GM19023 (cell line): ENCODE data around the gene IGFBP6.
"Not testable (repeated sequence)": the region's sequence is repeated elsewhere in the genome, so short reads cannot be mapped to it uniquely, and the experiment has no call there.

Source experiments
- ATAC-seq: cut with Tn5 transposase; IDR thresholded peaks from one replicate; pipeline ENCODE4 v1.9.1; 2021; ENCODE audit warnings: mild to moderate bottlenecking, moderate library complexity; ENCODE audit not compliant: unreplicated experiment

The IGFBP6 gene

GRCh38 chr12:53094796-53095595 lies 2.5 kb upstream of the IGFBP6 start:
- ATAC-seq: not testable (repeated sequence)

DNA sequence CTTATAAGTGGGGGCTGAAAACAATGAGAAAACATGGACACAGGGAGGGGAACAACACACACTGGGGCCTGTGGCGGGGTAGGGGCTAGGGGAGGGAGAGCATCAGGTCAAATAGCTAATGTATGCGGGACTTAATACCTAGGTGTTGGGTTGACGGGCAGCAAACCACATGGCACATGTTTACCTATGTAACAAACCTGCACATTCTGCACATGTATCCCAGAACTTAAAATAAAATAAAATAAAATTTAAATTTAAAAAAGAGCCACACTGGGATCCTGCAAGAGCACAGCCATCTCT lies 1.9 kb upstream of the IGFBP6 start:
- ATAC-seq: not testable (repeated sequence)

DNA sequence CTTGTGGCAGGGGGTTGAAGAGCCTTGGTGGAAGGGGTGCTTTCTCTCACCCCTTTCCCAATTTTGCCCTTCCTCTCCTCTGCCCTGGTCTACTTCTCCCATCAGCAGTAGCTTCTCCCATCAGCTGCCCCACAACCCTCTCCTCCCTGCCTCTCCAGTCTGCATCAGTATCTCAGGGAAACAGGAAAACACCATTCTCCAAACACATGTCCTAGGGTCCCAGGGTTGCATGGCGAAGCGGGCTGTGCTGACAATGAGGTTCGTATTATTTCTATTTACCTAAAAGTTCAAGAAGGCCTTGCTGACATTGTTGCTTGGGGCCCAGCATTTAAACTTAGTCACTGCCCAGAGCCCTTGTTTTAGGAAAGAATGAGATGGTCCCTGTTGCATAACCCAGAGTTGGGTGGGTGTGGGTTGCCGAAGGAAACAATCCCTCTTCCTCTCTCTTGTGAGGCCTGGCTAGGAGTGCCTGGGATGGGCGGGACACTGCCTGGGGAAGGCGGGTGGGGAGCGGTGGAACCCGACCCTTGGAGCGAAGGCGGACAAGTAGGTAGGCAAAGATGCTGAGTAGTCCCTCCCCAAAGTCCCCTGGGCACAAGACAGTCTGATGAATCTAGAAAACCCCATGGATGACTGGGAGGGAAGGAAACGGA lies 1.3 kb upstream of the IGFBP6 start:
- ATAC-seq: no peak

DNA sequence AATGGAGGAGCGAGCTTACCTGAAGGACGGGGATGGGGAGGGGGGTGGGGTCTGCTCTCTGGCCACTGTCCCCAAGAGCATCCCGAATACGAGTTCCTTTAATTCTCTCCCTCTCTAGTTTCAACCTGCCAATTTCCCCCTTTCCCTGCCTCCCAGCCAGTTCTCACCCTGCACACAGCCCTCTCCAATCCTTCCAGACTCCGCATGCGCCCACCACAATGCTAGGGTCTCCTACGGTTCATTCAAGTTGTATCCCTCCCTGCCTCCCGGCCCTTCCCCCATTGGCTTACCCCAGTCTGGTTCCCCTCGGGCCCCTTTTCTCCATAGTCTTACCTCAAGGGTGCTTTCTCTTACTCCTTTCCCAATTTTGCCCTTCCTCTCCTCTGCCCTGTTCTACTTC lies 708 bp upstream of the IGFBP6 start:
- ATAC-seq: no peak

GRCh38 chr12:53097207-53097563 lies 282 bp upstream of the IGFBP6 start:
- ATAC-seq: no peak

DNA sequence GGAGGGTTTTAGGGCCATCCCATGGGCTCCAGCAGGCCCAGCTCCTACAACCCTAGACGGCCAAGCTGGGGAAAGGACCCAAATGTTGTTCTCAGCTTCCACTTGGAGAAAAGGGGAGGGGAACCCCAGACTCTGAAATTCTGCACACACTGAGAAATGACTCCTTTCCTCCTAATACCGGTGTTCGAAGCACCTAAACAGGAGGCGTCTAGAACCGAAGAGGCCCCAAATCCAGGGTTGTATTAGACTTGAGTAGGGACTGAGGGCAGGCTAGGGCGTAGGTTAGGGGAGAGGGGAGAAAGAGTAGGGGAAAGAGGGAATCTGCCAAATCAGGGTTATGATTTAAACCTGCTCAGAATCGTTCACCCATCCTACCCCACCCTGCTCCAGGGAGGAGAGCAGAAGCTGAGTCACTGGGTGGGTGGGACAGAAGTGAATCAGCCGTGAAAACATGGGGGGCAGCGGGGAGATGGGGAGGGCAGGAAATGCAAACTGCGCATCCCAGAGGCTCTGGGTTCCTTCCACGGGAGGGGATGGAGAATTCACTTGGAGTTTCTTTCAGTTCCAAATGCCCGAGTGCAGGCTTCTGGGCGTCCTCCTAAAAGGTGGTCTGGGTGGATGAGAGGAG lies 1.0 kb downstream of the IGFBP6 start:
- no peak for ATAC-seq

GRCh38 chr12:53099071-53099882 lies 1.8 kb downstream of the IGFBP6 start:
- ATAC-seq: no peak

- no peak for ATAC-seq
Observed at GRCh38 chr12:53100466-53101151, 3.1 kb downstream of the IGFBP6 start.

GRCh38 chr12:53101266-53101665 lies 3.8 kb downstream of the IGFBP6 start:
- ATAC-seq: no peak

- no peak for ATAC-seq
Observed at GRCh38 chr12:53101931-53102781, 4.7 kb downstream of the IGFBP6 start.

- no peak for ATAC-seq
Observed at GRCh38 chr12:53102883-53103807, 5.7 kb downstream of the IGFBP6 start, which contains the start of gene SOAT2. Gene SOAT2 (plus strand): TSS chr12:53103486. CDS start chr12:53103578, 92 bp downstream.

DNA sequence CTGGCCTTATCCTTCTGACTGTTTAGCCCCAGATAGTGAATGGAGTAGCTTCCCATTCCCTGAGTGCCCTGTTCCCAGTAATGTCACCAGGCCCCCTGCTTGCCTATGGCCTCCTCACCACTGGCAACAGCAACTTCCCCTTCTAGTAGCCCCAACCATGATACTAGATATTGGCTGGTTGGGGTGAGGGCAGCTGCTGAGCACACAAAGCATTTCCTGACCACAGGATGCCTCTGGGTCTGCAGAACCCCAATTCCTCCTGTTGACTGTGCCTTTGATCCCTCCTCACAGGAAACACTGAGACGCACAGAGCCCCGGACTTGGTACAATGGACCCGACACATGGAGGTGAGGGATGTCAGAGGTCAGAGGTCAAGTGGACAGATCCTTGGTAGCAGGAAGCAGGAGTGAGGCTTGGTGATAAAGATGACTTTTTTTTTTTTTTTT lies 6.4 kb downstream of the IGFBP6 start:
- ATAC-seq: no peak

GRCh38 chr12:53105256-53105655 lies 7.8 kb downstream of the IGFBP6 start:
- no peak for ATAC-seq

DNA sequence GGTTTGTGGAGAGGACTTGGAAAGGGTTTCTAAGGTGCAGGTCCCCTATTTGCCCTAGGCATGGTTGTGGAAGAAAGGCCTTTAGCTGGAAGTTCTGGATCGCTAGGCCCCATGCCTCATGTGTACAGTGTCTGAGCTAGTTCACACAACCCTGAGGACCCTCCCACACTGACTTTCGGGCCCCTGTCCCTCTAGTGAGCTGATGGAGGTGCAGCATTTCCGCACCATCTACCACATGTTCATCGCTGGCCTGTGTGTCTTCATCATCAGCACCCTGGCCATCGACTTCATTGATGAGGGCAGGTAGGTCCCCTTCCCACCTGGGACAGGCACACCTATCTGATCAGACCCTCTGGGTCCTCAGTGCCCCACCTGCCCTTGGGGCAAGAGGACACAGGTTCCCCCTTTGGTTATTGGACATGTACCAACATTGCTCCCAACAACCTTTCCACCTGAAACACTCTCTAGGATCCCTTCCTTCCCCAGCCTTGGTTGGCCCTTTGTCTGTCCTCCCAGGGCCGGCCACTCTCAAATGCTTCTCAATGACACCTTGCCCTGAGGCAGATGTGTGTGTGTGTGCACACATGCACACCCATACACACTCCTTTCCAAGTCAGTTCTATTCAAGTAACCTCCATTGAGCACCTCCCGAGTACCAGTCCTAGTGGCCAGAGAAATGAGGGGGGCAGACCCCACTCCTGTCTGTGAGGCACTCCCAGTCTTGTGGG lies 8.4 kb downstream of the IGFBP6 start:
- no peak for ATAC-seq

- ATAC-seq: no peak
Observed at GRCh38 chr12:53107122-53107521, 9.7 kb downstream of the IGFBP6 start.

GRCh38 chr12:53112431-53112830 lies 15.0 kb downstream of the IGFBP6 start:
- not testable (repeated sequence) for ATAC-seq

GRCh38 chr12:53113136-53113705 lies 15.8 kb downstream of the IGFBP6 start:
- ATAC-seq: no peak

- no peak for ATAC-seq
Observed at GRCh38 chr12:53113951-53114350, 16.5 kb downstream of the IGFBP6 start.
